BLaER1 treated with 17β-estradiol and CSF1 and Interleukin-3, amounts not matched to agents 10 nM and 100 nM (cell line): Measurements from ENCODE around the gene LIPE.

Experiments used
- H3K27ac ChIP-seq, 11 experiments: shearing (Covaris generic); formaldehyde crosslinking; 2 replicates each; pipeline ENCODE4 v1.8.1; 2022
- H3K27me3 ChIP-seq, 11 experiments: shearing (Covaris generic); formaldehyde crosslinking; 2 replicates each; pipeline ENCODE4 v1.8.1; 2022
- H3K36me3 ChIP-seq, 11 experiments: shearing (Covaris generic); formaldehyde crosslinking; 2 replicates each; pipeline ENCODE4 v1.8.1; 2022
- H3K4me1 ChIP-seq, 10 experiments: shearing (Covaris generic); formaldehyde crosslinking; 2 replicates each; pipeline ENCODE4 v1.8.1; 2022
- H3K4me2 ChIP-seq, 11 experiments: shearing (Covaris generic); formaldehyde crosslinking; 2 replicates each; pipeline ENCODE4 v1.8.1; 2022
- H3K4me3 ChIP-seq, 10 experiments: shearing (Covaris generic); formaldehyde crosslinking; 2 replicates each; pipeline ENCODE4 v1.8.1; 2022
- H3K9ac ChIP-seq, 11 experiments: shearing (Covaris generic); formaldehyde crosslinking; 2 replicates each; pipeline ENCODE4 v1.8.1; 2022
- H3K9me3 ChIP-seq, 11 experiments: shearing (Covaris generic); formaldehyde crosslinking; replicated peaks in 1 of 11; 2 replicates each; pipeline ENCODE4 v1.8.1; 2022
- H4K20me1 ChIP-seq, 11 experiments: shearing (Covaris generic); formaldehyde crosslinking; 2 replicates each; pipeline ENCODE4 v1.8.1; 2022
- Cebpa-rat ChIP-seq, 11 experiments: shearing (Covaris generic); IDR thresholded peaks; 2 replicates each; pipeline ENCODE4 v1.8.1; 2022

Gene LIPE

GRCh38 chr19:42375415-42376176 lies 51.6 kb downstream of the LIPE start:
- no peaks in the 10 kb centered on the region for H3K9me3 ChIP-seq
- H3K4me2 ChIP-seq = no peak overlapping the region
- peaks cover 4 to 40% (median 22%) of the 10 kb centered on the region in 11 experiments; a peak in 15 of 22 replicates for H3K36me3 ChIP-seq
- H4K20me1 ChIP-seq = no peaks in the 10 kb centered on the region; a peak in 2 of 22 replicates
- H3K4me3 ChIP-seq = no peak overlapping the region
- no peaks in the 10 kb centered on the region for H3K27me3 ChIP-seq
- TF ChIP-seq Cebpa-rat (IDR thresholded peaks at IDR 0.05) = no peak
- peaks cover 0 to 22% (median 5%) of the 10 kb centered on the region in 10 experiments; a peak in 13 of 20 replicates for H3K4me1 ChIP-seq
- no peak overlapping the region for H3K9ac ChIP-seq
- H3K27ac ChIP-seq = no peak overlapping the region

GRCh38 chr19:42374826-42375376 lies 52.3 kb downstream of the LIPE start:
- H3K36me3 ChIP-seq = peaks cover 4 to 40% (median 22%) of the 10 kb centered on the region in 11 experiments; a peak in 15 of 22 replicates
- no peak overlapping the region for H3K27ac ChIP-seq
- H3K9ac ChIP-seq = no peak overlapping the region
- no peak overlapping the region for H3K4me2 ChIP-seq
- no peaks in the 10 kb centered on the region; a peak in 2 of 22 replicates for H4K20me1 ChIP-seq
- TF ChIP-seq Cebpa-rat (IDR thresholded peaks at IDR 0.05) = no peak
- peaks cover 7 to 29% (median 12%) of the 10 kb centered on the region in 10 experiments; a peak in 18 of 20 replicates for H3K4me1 ChIP-seq
- H3K27me3 ChIP-seq = no peaks in the 10 kb centered on the region
- no peak overlapping the region for H3K4me3 ChIP-seq
- H3K9me3 ChIP-seq = no peaks in the 10 kb centered on the region

- no peak for TF ChIP-seq Cebpa-rat (IDR thresholded peaks at IDR 0.05)
These were observed 56.5 kb downstream of the LIPE start for GRCh38 chr19:42370626-42371175.

DNA sequence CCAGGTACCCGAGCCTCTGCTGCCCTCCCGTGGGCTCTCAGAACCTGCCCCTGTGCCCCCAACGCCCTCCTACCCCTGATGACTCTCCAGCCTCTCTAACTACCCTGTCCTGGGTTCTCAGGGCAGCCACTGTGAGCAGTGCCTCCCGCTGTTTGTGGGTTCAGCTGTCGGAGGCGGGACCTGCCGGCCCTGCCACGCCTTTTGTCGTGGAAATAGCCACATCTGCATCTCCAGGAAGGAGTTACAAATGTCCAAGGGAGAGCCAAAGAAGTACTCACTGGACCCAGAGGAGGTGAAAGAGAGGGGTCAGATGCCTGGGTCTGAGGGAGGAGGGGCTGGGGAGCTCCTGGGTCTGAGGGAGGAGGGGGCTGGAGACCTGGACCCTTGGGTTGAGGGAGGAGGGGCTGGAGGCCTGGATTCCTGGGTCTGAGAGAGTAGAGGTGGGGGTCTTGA lies 57.1 kb downstream of the LIPE start:
- Histone ChIP-seq H3K9me3 (no peaks in the 10 kb centered on the region; a peak in 1 of 22 replicates), H3K27me3 (no peaks in the 10 kb centered on the region), H3K4me2 (peak overlapping the region in 10 of 11 experiments; percentile 18 to 89 (median 64); a peak in 17 of 22 replicates), H3K36me3 (peaks cover under 1 to 27% (median 14%) of the 10 kb centered on the region in 11 experiments; a peak in 15 of 22 replicates), H4K20me1 (no peaks in the 10 kb centered on the region; a peak in 1 of 22 replicates), H3K27ac (peak overlapping the region in 9 of 11 experiments; percentile 34 to 68 (median 53); a peak in 16 of 22 replicates), H3K4me3 (no peak overlapping the region), H3K4me1 (peaks cover 32 to 52% (median 39%) of the 10 kb centered on the region in 10 experiments), H3K9ac (peak overlapping the region in 6 of 11 experiments; percentile 26 to 62 (median 34); a peak in 9 of 22 replicates)
- TF ChIP-seq Cebpa-rat (IDR thresholded peaks at IDR 0.05) = no peak

More at GRCh38 chr19:42370626-42371175, 56.5 kb downstream of the LIPE start:
- peaks cover 4 to 33% (median 19%) of the 10 kb centered on the region in 11 experiments; a peak in 16 of 22 replicates for H3K36me3 ChIP-seq
- H3K9me3 ChIP-seq = no peaks in the 10 kb centered on the region; a peak in 1 of 22 replicates
- H3K4me2 ChIP-seq = peak overlapping the region in 10 of 11 experiments; percentile 18 to 89 (median 64); a peak in 16 of 22 replicates
- H3K4me3 ChIP-seq = no peak overlapping the region
- peak overlapping the region in 6 of 11 experiments; percentile 26 to 62 (median 34); a peak in 9 of 22 replicates for H3K9ac ChIP-seq
- H3K4me1 ChIP-seq = peaks cover 26 to 46% (median 32%) of the 10 kb centered on the region in 10 experiments
- H3K27ac ChIP-seq = peak overlapping the region in 9 of 11 experiments; percentile 34 to 68 (median 53); a peak in 16 of 22 replicates
- no peaks in the 10 kb centered on the region for H3K27me3 ChIP-seq
- no peaks in the 10 kb centered on the region; a peak in 1 of 22 replicates for H4K20me1 ChIP-seq

DNA sequence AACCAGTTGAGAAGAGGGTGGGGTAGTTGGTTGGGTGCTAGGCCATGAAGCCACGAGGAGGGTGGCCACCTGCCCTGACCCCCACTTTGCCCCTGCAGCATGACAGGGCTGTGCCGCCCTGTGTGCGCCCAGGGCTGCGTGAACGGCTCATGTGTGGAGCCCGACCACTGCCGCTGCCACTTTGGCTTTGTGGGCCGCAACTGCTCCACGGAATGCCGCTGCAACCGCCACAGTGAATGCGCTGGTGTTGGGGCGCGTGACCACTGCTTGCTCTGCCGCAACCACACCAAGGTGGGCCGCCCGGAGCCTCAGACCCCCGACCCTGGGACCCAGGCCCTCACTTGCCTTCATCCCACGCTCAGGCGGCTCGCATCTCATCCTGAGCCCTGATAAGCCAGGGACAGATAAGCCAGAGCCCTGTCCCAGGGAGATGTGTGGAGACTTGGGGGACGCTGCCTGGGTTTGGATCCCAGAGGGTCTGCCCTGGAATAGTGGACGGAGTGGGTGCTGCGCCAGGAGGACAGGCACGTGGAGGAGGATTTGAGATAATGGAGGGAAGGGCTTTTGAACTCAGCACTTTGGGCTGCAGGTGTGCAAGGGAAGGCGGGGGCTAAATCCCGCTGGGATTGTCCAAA lies 57.6 kb downstream of the LIPE start:
- Histone ChIP-seq H3K9ac (peak overlapping the region in 3 of 11 experiments; percentile 35 to 62 (median 38); a peak in 3 of 22 replicates), H3K4me1 (peaks cover 38 to 58% (median 44%) of the 10 kb centered on the region in 10 experiments), H3K4me3 (no peak overlapping the region), H3K4me2 (peak overlapping the region in 7 of 11 experiments; percentile 7 to 89 (median 72); a peak in 10 of 22 replicates), H4K20me1 (no peaks in the 10 kb centered on the region), H3K9me3 (peaks cover 0 to 1% (median under 1%) of the 10 kb centered on the region in 11 experiments; a peak in 10 of 22 replicates), H3K36me3 (peaks cover 0 to 25% (median 8%) of the 10 kb centered on the region in 11 experiments; a peak in 17 of 22 replicates), H3K27me3 (no peaks in the 10 kb centered on the region), H3K27ac (peak overlapping the region in 5 of 11 experiments; percentile 53 to 68 (median 63); a peak in 6 of 22 replicates)
- TF ChIP-seq Cebpa-rat (IDR thresholded peaks at IDR 0.05) = no peak

GRCh38 chr19:42368765-42369164 lies 58.4 kb downstream of the LIPE start:
- Histone ChIP-seq H4K20me1 (no peaks in the 10 kb centered on the region), H3K27me3 (no peaks in the 10 kb centered on the region)
- no peak for TF ChIP-seq Cebpa-rat (IDR thresholded peaks at IDR 0.05)

GRCh38 chr19:42368360-42368759 lies 58.8 kb downstream of the LIPE start:
- Histone ChIP-seq H3K4me3 (no peak overlapping the region), H3K9me3 (peaks cover 0 to 10% (median 8%) of the 10 kb centered on the region in 11 experiments; a peak in 15 of 22 replicates), H3K27ac (no peak overlapping the region), H4K20me1 (no peaks in the 10 kb centered on the region), H3K27me3 (no peaks in the 10 kb centered on the region), H3K4me2 (no peak overlapping the region), H3K9ac (no peak overlapping the region), H3K36me3 (peaks cover 0 to 24% (median 13%) of the 10 kb centered on the region in 11 experiments; a peak in 14 of 22 replicates), H3K4me1 (peaks cover 50 to 70% (median 56%) of the 10 kb centered on the region in 10 experiments)
- no peak for TF ChIP-seq Cebpa-rat (IDR thresholded peaks at IDR 0.05)

More at GRCh38 chr19:42368765-42369164, 58.4 kb downstream of the LIPE start:
- no peak overlapping the region for H3K27ac ChIP-seq
- H3K36me3 ChIP-seq = peaks cover 0 to 28% (median 13%) of the 10 kb centered on the region in 11 experiments; a peak in 14 of 22 replicates
- no peak overlapping the region for H3K4me3 ChIP-seq
- no peak overlapping the region for H3K4me2 ChIP-seq
- H3K9ac ChIP-seq = no peak overlapping the region
- H3K9me3 ChIP-seq = peaks cover 0 to 9% (median 8%) of the 10 kb centered on the region in 11 experiments; a peak in 15 of 22 replicates
- peaks cover 46 to 66% (median 52%) of the 10 kb centered on the region in 10 experiments for H3K4me1 ChIP-seq

- no peak overlapping the region for H3K9ac ChIP-seq
- H4K20me1 ChIP-seq = no peaks in the 10 kb centered on the region
- H3K9me3 ChIP-seq = peaks cover 0 to 10% (median 8%) of the 10 kb centered on the region in 11 experiments; a peak in 15 of 22 replicates
- no peaks in the 10 kb centered on the region for H3K27me3 ChIP-seq
- no peak overlapping the region for H3K27ac ChIP-seq
- H3K36me3 ChIP-seq = peaks cover 0 to 20% (median 13%) of the 10 kb centered on the region in 11 experiments; a peak in 13 of 22 replicates
- no peak for TF ChIP-seq Cebpa-rat (IDR thresholded peaks at IDR 0.05)
- no peak overlapping the region for H3K4me3 ChIP-seq
- peaks cover 54 to 74% (median 58%) of the 10 kb centered on the region in 10 experiments for H3K4me1 ChIP-seq
- no peak overlapping the region for H3K4me2 ChIP-seq
These were observed 59.3 kb downstream of the LIPE start for GRCh38 chr19:42367929-42368328.
